A172 (cell line): ENCODE data around the gene VCX2. TPM values are rescaled to one million over a fixed set of nuclear protein-coding genes. Genes with fewer than 3 reads are reported as not detected.
"Not testable (repeated sequence)": the region's sequence is repeated elsewhere in the genome, so short reads cannot be mapped to it uniquely, and the experiment has no call there.

ENCODE experiments used
- DNase-seq: peaks from one replicate; pipeline ENCODE4 v3.0.0-alpha.2; 2015; ENCODE audit warnings: low spot score
- total RNA-seq: library from RNA; depleted of rRNA; stranded (reverse); fragments of >200 nt; shearing (Covaris generic); gene quantifications from 2 replicates; pipeline ENCODE4 v1.2.3, GENCODE V29; 2014; rRNA removed

Gene VCX2
- total RNA-seq, 1 experiment from 2014 or later: not detected

- DNase-seq: no peak
Measured at GRCh38 chrX:8122538-8122937, 48.5 kb downstream of the VCX2 start.

GRCh38 chrX:8121391-8121790 is 49.7 kb downstream of the VCX2 start:
- not testable (repeated sequence) for DNase-seq

Other genes starting within 250 kb of the VCX2 start
- not detected in 2 replicates for gene PNPLA4, start 243.9 kb downstream of the VCX2 start, total RNA-seq